HCT116 (cell line): ENCODE measurements around the gene MEIS2. TPM values are rescaled to one million over a fixed set of nuclear protein-coding genes. Genes with fewer than 3 reads are reported as not detected.

Experiments
- ATAC-seq: fragments of 200-7000 bp; cut with Tn5 transposase; 2 replicates; pipeline ENCODE4 v1.9.1; 2020; ENCODE audit warnings: mild to moderate bottlenecking, moderate library complexity
- BruUV-seq: library from RNA; stranded (reverse); fragments of 400-500 nt; replicated peaks from 2 replicates; lab custom pipeline; 2021; lab: Mats Ljungman, UMichigan
- CTCF ChIA-PET: fragments of 300-600 bp; sonication (Branson Sonifier 250); formaldehyde crosslinking; loops from one replicate; lab custom pipeline; 2021; ENCODE audit warnings: antibody characterized with exemption; lab: Charles Lee
- POLR2A ChIA-PET: fragments of 300-600, 350-600 bp; sonication (Branson Sonifier 250); formaldehyde crosslinking; loops from one replicate; lab custom pipeline; 2021; ENCODE audit warnings: antibody characterized with exemption; lab: Charles Lee
- RAD21 ChIA-PET, 2 experiments: fragments of 300-600 bp; sonication (Branson Sonifier 250); formaldehyde crosslinking; loops; one replicate each; lab custom pipeline; 2023; ENCODE audit warnings: low total read pairs in 2 of 2; ENCODE audit not compliant: uncharacterized antibody in 2 of 2, unreplicated experiment in 2 of 2, low non-redundant PET in 1 of 2; lab: Charles Lee
- DNase-seq: peaks from one replicate; pipeline ENCODE4 v3.0.0-alpha.2; 2010; ENCODE audit warnings: low read depth, low spot score
- H2AFZ ChIP-seq: fragments of 200-600 bp; shearing (Covaris generic), sonication (generic); 2 replicates; pipeline ENCODE4 v1.6.1; 2017; ENCODE audit warnings: low read depth, mixed run types, mixed read lengths, antibody characterized with exemption, low read length; ENCODE audit not compliant: poor library complexity, severe bottlenecking
- H3K27ac ChIP-seq: 2 replicates; pipeline ENCODE4 v1.5.1; 2012; ENCODE audit warnings: low read depth, low read length
- H3K27me3 ChIP-seq: fragments of 200-600 bp; sonication (generic); 2 replicates; pipeline ENCODE4 v1.6.1; 2016; ENCODE audit warnings: mixed run types, low read length, mixed read lengths; ENCODE audit not compliant: insufficient read depth
- H3K36me3 ChIP-seq, 2 experiments: fragments of 200-500 bp in 1 of 2; fragments of 200-600 bp in 1 of 2; sonication (Bioruptor generic) in 1 of 2; sonication (generic) in 1 of 2; 2 replicates each; pipeline versions ENCODE4 v1.5.1 to v1.6.1; 2014 to 2016; ENCODE audit warnings: low read length in 2 of 2, inconsistent platforms in 1 of 2, mixed read lengths in 1 of 2, mixed run types in 1 of 2; ENCODE audit not compliant: insufficient read depth in 2 of 2, control insufficient read depth in 1 of 2
- H3K4me1 ChIP-seq, 2 experiments: fragments of 200-600 bp in 1 of 2; sonication (generic) in 1 of 2; 2 replicates each; pipeline versions ENCODE4 v1.5.1 to v1.6.1; 2012 to 2017; ENCODE audit warnings: low read length in 2 of 2, inconsistent platforms in 1 of 2, mild to moderate bottlenecking in 1 of 2, mixed read lengths in 1 of 2, mixed run types in 1 of 2, moderate library complexity in 1 of 2; ENCODE audit not compliant: insufficient read depth in 2 of 2, control insufficient read depth in 1 of 2
- H3K4me2 ChIP-seq: fragments of 200-600 bp; sonication (generic); 2 replicates; pipeline ENCODE4 v1.6.1; 2017; ENCODE audit warnings: mixed run types, low read length, mixed read lengths
- H3K4me3 ChIP-seq, 2 experiments: fragments of 200-600 bp in 1 of 2; sonication (generic) in 1 of 2; replicated peaks in 1 of 2; 2 replicates each; pipeline ENCODE4 v1.5.1; 2011 to 2016; ENCODE audit warnings: low read length in 2 of 2, control low read depth in 1 of 2, low read depth in 1 of 2, mild to moderate bottlenecking in 1 of 2, mixed read lengths in 1 of 2, mixed run types in 1 of 2
- H3K79me2 ChIP-seq: fragments of 200-600 bp; sonication (generic); 2 replicates; pipeline ENCODE4 v1.6.1; 2017; ENCODE audit warnings: mild to moderate bottlenecking, mixed run types, low read length, moderate library complexity, mixed read lengths; ENCODE audit not compliant: insufficient read depth
- H3K9ac ChIP-seq: fragments of 200-600 bp; sonication (generic); 2 replicates; pipeline ENCODE4 v1.6.1; 2016; ENCODE audit warnings: low read length, mixed read lengths
- H3K9me2 ChIP-seq: fragments of 200-600 bp; sonication (generic), shearing (Covaris generic); 2 replicates; pipeline ENCODE4 v1.6.1; 2017; ENCODE audit warnings: mixed run types, mild to moderate bottlenecking, moderate library complexity; ENCODE audit not compliant: insufficient read depth
- H3K9me3 ChIP-seq, 2 experiments: fragments of 200-500 bp in 1 of 2; fragments of 200-600 bp in 1 of 2; sonication (Bioruptor generic) in 1 of 2; sonication (generic) in 1 of 2; 2 replicates each; pipeline ENCODE4 v1.6.1; 2014 to 2017; ENCODE audit warnings: low read length in 2 of 2, mixed read lengths in 2 of 2, inconsistent platforms in 1 of 2, low read depth in 1 of 2, mild to moderate bottlenecking in 1 of 2, mixed run types in 1 of 2, moderate library complexity in 1 of 2; ENCODE audit not compliant: control insufficient read depth in 1 of 2, insufficient read depth in 1 of 2
- H4K20me1 ChIP-seq: fragments of 200-600 bp; sonication (generic), shearing (Covaris generic); 2 replicates; pipeline ENCODE4 v1.6.1; 2017; ENCODE audit warnings: mixed run types, mild to moderate bottlenecking, moderate library complexity; ENCODE audit not compliant: insufficient read depth
- CBX3 ChIP-seq: IDR thresholded peaks from 2 replicates; pipeline ENCODE4 v1.6.1; 2012; ENCODE audit warnings: low read depth
- CEBPB ChIP-seq: IDR thresholded peaks from 2 replicates; pipeline ENCODE4 v1.6.1; 2012; ENCODE audit warnings: low read depth
- CTCF ChIP-seq, 3 experiments: fragments of 200-600 bp in 1 of 3; sonication (generic) in 1 of 3; IDR thresholded peaks in 2 of 3; conservative IDR thresholded peaks in 1 of 3; 2 replicates each; pipeline ENCODE4 v1.5.1; 2012 to 2017; ENCODE audit warnings: low read depth in 2 of 3, low read length in 2 of 3, antibody characterized with exemption in 1 of 3, borderline replicate concordance in 1 of 3, control low read depth in 1 of 3, mild to moderate bottlenecking in 1 of 3, mixed read lengths in 1 of 3, mixed run types in 1 of 3, moderate library complexity in 1 of 3; ENCODE audit not compliant: insufficient read depth in 1 of 3
- ELF1 ChIP-seq: IDR thresholded peaks from 2 replicates; pipeline ENCODE4 v1.6.1; 2012; ENCODE audit warnings: low read depth, borderline replicate concordance
- EZH2phosphoT487 ChIP-seq: fragments of 200-600 bp; IDR thresholded peaks from 2 replicates; pipeline ENCODE4 v1.6.1; 2018; ENCODE audit warnings: antibody characterized with exemption, borderline replicate concordance
- POLR2A ChIP-seq: IDR thresholded peaks from 2 replicates; pipeline ENCODE4 v1.7.0; 2011; ENCODE audit warnings: borderline replicate concordance; ENCODE audit not compliant: insufficient read depth, insufficient read length; ENCODE audit errors: extremely low read depth
- TCF7L2 ChIP-seq: IDR thresholded peaks from 2 replicates; pipeline ENCODE4 v1.7.0; 2011; ENCODE audit warnings: borderline replicate concordance, inconsistent platforms; ENCODE audit not compliant: insufficient read depth, insufficient read length; ENCODE audit errors: extremely low read depth
- YY1 ChIP-seq: IDR thresholded peaks from 2 replicates; pipeline ENCODE4 v1.6.1; 2011; ENCODE audit warnings: low read length, low read depth, moderate library complexity, mild to moderate bottlenecking; ENCODE audit not compliant: insufficient replicate concordance; ENCODE audit errors: extremely low read depth
- ZFX ChIP-seq: fragments of 450-650 bp; IDR thresholded peaks from 2 replicates; pipeline ENCODE4 v1.6.1; 2017
- ZNF274 ChIP-seq: fragments of 200-500 bp; sonication (Bioruptor generic); IDR thresholded peaks from 2 replicates; pipeline ENCODE4 v1.6.1; 2014; ENCODE audit warnings: mild to moderate bottlenecking, low read depth, low read length, inconsistent platforms
- intact Hi-C: fragments of 100-400 bp; cut with micrococcal nuclease; formaldehyde crosslinking; loops from 2 replicates; pipeline ENCODE4 v1.10.0; 2022
- total RNA-seq: library from RNA; stranded (reverse); gene quantifications from one replicate; pipeline ENCODE4 v1.2.1, GENCODE V29; 2021; ENCODE audit not compliant: unreplicated experiment

The MEIS2 gene
- total RNA-seq, 1 experiment from 2014 or later: 11.5 TPM

GRCh38 chr15:36947035-36947719, 153.2 kb downstream of the MEIS2 start:
- CTCF ChIA-PET: no interaction called here

More at GRCh38 chr15:36947035-36947719, 153.2 kb downstream of the MEIS2 start:
- Histone ChIP-seq H3K27ac (no peak overlapping the region), H3K36me3 (no peaks in the 10 kb centered on the region), H3K4me1 (no peaks in the 10 kb centered on the region), H3K9me3 (no peaks in the 10 kb centered on the region), H3K79me2 (no peaks in the 10 kb centered on the region), H3K9ac (no peak overlapping the region), H4K20me1 (no peaks in the 10 kb centered on the region), H3K9me2 (no peaks in the 10 kb centered on the region; the same call in 1 of the 2 replicates), H3K4me3 (no peak overlapping the region), H3K27me3 (no peaks in the 10 kb centered on the region), H2AFZ (no peak overlapping the region), H3K4me2 (no peak overlapping the region)
- ATAC-seq: no peak
- ChIA-PET POLR2A (no interaction called here), RAD21 (no interaction called here)
- intact Hi-C loops: no loop called here
- TF ChIP-seq ELF1: no peak
- no peak for TF ChIP-seq CTCF (IDR thresholded peaks at IDR 0.05 in 2 of 3, conservative IDR thresholded peaks at IDR 0.05 in 1 of 3; ENCODE audit: borderline replicate concordance in 1 of 3, insufficient read depth in 1 of 3, low read depth in 2 of 3, low read length in 2 of 3)
- TF ChIP-seq ZNF274: no peak
- TF ChIP-seq EZH2phosphoT487: no peak
- TF ChIP-seq CBX3: no peak
- TF ChIP-seq YY1: no peak
- TF ChIP-seq CEBPB: no peak
- TF ChIP-seq POLR2A: no peak
- TF ChIP-seq TCF7L2: no peak
- TF ChIP-seq ZFX: no peak
- BruUV-seq: no TSS peak
- no peak for DNase-seq
